Measurements from ENCODE around the gene B4GAT1. TPM values are rescaled to one million over a fixed set of nuclear protein-coding genes. Genes with fewer than 3 reads are reported as not detected.

Gene B4GAT1
- total and polyA plus RNA-seq, 2 experiments from 2014 or later = 40.8 to 41.5 TPM

Small RNA genes lying within 50 kb of the gene (small RNA-seq; reads per million reads assigned to genes)
- gene RF00017 = not detected
- not detected for gene RNU1-84P

Other genes with a start within 250 kb of the B4GAT1 start
- gene KLC2, start 89.9 kb downstream of the B4GAT1 start, total RNA-seq = 13.4 and 19.2 TPM in 2 replicates
- 28.8 and 35.3 TPM in 2 replicates for gene KLC2, start 89.9 kb downstream of the B4GAT1 start, polyA plus RNA-seq
- 87.9 and 88.4 TPM in 2 replicates for gene RAB1B, start 79.0 kb downstream of the B4GAT1 start, total RNA-seq
- 17.5 and 19.9 TPM in 2 replicates for gene RAB1B, start 79.0 kb downstream of the B4GAT1 start, polyA plus RNA-seq
- gene CNIH2, start 69.5 kb downstream of the B4GAT1 start, total RNA-seq = 0.36 and 1.7 TPM in 2 replicates
- gene CNIH2, start 69.5 kb downstream of the B4GAT1 start, polyA plus RNA-seq = 6.2 and 7.3 TPM in 2 replicates
- gene YIF1A, start 58.5 kb downstream of the B4GAT1 start, total RNA-seq = 111 and 132 TPM in 2 replicates
- gene YIF1A, start 58.5 kb downstream of the B4GAT1 start, polyA plus RNA-seq = 265 and 267 TPM in 2 replicates
- gene TMEM151A, start 55.7 kb downstream of the B4GAT1 start, total RNA-seq = 20.6 and 21.4 TPM in 2 replicates
- 36.4 and 48.6 TPM in 2 replicates for gene TMEM151A, start 55.7 kb downstream of the B4GAT1 start, polyA plus RNA-seq
- gene CD248, start 30.6 kb downstream of the B4GAT1 start, total RNA-seq = 19.9 and 24.6 TPM in 2 replicates
- gene CD248, start 30.6 kb downstream of the B4GAT1 start, polyA plus RNA-seq = 210 and 250 TPM in 2 replicates
- 4.3 and 6.2 TPM in 2 replicates for gene RIN1, start 11.2 kb downstream of the B4GAT1 start, total RNA-seq
- gene RIN1, start 11.2 kb downstream of the B4GAT1 start, polyA plus RNA-seq = 9.5 and 12.8 TPM in 2 replicates
- gene BRMS1, start 2.5 kb downstream of the B4GAT1 start, total RNA-seq = 34.5 and 39.7 TPM in 2 replicates
- gene BRMS1, start 2.5 kb downstream of the B4GAT1 start, polyA plus RNA-seq = 48.6 and 54.0 TPM in 2 replicates
- 7.4 and 11.3 TPM in 2 replicates for gene SLC29A2, start 24.1 kb upstream of the B4GAT1 start, total RNA-seq
- gene SLC29A2, start 24.1 kb upstream of the B4GAT1 start, polyA plus RNA-seq = 20.2 and 27.1 TPM in 2 replicates
- 0.60 TPM in 1 of 2 replicates, not detected in the other for gene NPAS4, start 73.4 kb upstream of the B4GAT1 start, total RNA-seq
- 0.31 TPM in 1 of 2 replicates, not detected in the other for gene NPAS4, start 73.4 kb upstream of the B4GAT1 start, polyA plus RNA-seq
- 45.6 and 60.6 TPM in 2 replicates for gene MRPL11, start 91.2 kb upstream of the B4GAT1 start, total RNA-seq
- 57.1 and 59.8 TPM in 2 replicates for gene MRPL11, start 91.2 kb upstream of the B4GAT1 start, polyA plus RNA-seq
- 5.5 and 6.7 TPM in 2 replicates for gene PELI3, start 119.3 kb upstream of the B4GAT1 start, total RNA-seq
- gene PELI3, start 119.3 kb upstream of the B4GAT1 start, polyA plus RNA-seq = 5.5 and 10.9 TPM in 2 replicates
- 46.0 and 56.0 TPM in 2 replicates for gene DPP3, start 132.8 kb upstream of the B4GAT1 start, total RNA-seq
- 54.8 and 57.3 TPM in 2 replicates for gene DPP3, start 132.8 kb upstream of the B4GAT1 start, polyA plus RNA-seq
- gene BBS1, start 163.0 kb upstream of the B4GAT1 start, total RNA-seq = 25.1 and 33.4 TPM in 2 replicates
- gene BBS1, start 163.0 kb upstream of the B4GAT1 start, polyA plus RNA-seq = 27.7 and 33.9 TPM in 2 replicates
- gene ZDHHC24, start 198.4 kb upstream of the B4GAT1 start, total RNA-seq = 10.3 and 11.5 TPM in 2 replicates
- gene ZDHHC24, start 198.4 kb upstream of the B4GAT1 start, polyA plus RNA-seq = 16.9 and 18.3 TPM in 2 replicates
- not detected in 2 replicates for gene ACTN3, start 199.3 kb upstream of the B4GAT1 start, total RNA-seq
- 0.09 and 0.58 TPM in 2 replicates for gene ACTN3, start 199.3 kb upstream of the B4GAT1 start, polyA plus RNA-seq
- gene CTSF, start 221.0 kb upstream of the B4GAT1 start, total RNA-seq = 0.60 and 0.64 TPM in 2 replicates
- gene CTSF, start 221.0 kb upstream of the B4GAT1 start, polyA plus RNA-seq = 1.1 and 1.5 TPM in 2 replicates
- gene CCDC87, start 245.4 kb upstream of the B4GAT1 start, total RNA-seq = 0.36 and 0.53 TPM in 2 replicates
- 0.22 TPM in 1 of 2 replicates, not detected in the other for gene CCDC87, start 245.4 kb upstream of the B4GAT1 start, polyA plus RNA-seq
- gene CCS, start 245.6 kb upstream of the B4GAT1 start, total RNA-seq = 32.2 and 41.5 TPM in 2 replicates
- 97.8 and 127 TPM in 2 replicates for gene CCS, start 245.6 kb upstream of the B4GAT1 start, polyA plus RNA-seq